DMS153 treated with DMSO at 0.1 percent for 48 hours (cell line): ENCODE data around the gene SLC28A3.
A peak's percentile ranks its signal among the peaks of the same experiment; 100 is the strongest.

Experiments
- DNase-seq: peaks from one replicate; lab custom pipeline; 2025; ENCODE audit not compliant: unreplicated experiment; lab: John Stamatoyannopoulos, UW

SLC28A3 gene

DNA sequence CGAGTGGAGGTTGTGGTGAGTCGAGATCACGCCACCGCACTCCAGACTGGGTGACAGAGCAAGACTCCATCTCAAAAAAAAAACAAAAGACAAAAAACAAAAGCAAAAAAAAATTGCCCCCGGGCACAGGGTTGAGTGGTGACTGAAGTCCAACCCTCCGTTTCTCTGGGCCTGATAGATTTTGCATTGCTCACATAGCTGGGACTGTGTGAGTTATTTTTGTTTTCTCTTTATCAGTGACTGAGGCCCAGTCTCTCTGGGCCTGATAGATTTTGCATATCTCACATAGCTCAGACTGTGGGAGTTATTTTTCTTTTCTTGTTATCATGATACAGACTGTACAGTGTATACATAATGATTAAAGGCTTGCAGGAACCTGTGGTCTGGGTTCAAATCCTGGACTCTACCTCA, 2.6 kb upstream of the SLC28A3 start:
- DNase-seq: no peak

DNA sequence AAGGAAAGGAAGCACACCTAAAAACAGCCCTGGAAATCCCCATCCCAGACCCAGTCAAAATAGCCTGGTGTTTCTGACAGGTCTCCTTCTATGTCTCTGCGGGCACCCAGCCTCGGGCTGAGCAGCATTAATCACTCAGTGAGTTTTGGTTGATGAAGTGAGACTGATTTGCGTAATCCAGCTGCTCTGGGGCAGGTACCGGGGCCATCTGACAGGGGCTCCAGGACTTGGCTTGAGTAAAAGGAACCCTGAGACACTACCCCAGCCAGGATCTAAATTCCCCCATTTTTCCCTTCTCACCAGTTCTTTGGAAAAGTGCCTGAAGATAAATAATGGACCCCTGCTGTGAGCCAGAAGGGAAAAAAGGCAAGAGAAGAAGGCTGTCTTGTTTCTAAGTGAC, 596 bp downstream of the SLC28A3 start:
- DNase-seq: no peak

- DNase-seq: no peak
Measured at GRCh38 chr9:84339503-84339902, 1.1 kb downstream of the SLC28A3 start.

- DNase-seq: no peak
Measured at GRCh38 chr9:84338792-84339191, 1.8 kb downstream of the SLC28A3 start.

DNA sequence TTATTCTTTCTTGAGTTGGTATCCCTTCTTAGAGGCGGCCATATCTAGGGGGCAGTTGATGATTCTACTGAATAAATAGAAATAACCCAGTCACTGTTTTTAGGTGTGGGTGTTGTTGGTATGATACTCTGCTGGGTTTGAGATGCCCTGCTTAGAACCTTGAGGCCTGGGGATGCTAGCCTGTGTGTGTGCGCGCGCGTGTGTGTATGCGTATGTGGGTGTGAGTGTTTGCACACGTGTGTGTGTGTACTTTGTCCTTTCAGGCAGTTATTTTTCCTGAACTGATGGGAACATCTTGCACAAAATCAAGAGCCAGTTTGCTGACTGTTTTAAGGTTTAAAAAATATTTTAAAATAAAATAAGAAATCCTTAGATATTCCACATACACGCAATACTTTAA, 3.3 kb downstream of the SLC28A3 start:
- no peak for DNase-seq

GRCh38 chr9:84331119-84331809, 9.3 kb downstream of the SLC28A3 start:
- no peak for DNase-seq

DNA sequence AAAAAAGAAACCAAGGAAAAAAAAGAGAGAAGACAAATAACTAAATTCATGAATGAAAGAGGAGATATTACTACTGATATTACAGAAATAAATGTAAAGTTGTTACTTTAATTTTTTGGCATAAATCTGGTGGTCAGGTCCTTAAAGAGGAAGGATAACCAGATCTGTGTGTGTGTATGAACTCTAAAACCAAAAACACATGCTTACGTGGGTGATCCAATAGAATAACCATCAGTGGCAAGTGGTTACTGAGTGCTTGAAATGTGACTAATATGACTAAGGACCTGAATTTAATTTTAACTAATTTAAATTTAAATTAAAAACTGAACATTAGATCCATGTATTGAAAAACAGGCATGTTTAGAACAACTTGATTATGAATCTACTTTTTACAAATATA, 10.3 kb downstream of the SLC28A3 start:
- DNase-seq: no peak

DNA sequence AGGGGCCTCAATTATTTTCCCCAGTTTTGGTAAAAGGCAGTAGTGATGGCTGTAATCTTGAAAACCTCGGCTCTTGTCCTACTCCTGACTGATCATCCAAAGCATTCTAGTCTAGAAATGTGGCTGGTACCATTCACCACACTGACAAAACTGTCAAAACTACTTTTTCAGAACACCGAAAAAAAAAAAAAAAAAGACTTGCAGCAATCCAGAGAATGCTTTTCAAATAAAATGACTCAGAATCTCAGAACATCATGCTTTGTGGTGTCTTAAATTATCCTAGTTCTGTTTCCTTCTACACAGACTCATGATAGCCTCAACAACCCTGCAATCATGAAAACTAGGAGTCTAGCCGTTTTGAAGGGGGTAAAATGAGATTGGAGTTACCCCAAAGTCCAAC, 13.4 kb downstream of the SLC28A3 start:
- no peak for DNase-seq

DNA sequence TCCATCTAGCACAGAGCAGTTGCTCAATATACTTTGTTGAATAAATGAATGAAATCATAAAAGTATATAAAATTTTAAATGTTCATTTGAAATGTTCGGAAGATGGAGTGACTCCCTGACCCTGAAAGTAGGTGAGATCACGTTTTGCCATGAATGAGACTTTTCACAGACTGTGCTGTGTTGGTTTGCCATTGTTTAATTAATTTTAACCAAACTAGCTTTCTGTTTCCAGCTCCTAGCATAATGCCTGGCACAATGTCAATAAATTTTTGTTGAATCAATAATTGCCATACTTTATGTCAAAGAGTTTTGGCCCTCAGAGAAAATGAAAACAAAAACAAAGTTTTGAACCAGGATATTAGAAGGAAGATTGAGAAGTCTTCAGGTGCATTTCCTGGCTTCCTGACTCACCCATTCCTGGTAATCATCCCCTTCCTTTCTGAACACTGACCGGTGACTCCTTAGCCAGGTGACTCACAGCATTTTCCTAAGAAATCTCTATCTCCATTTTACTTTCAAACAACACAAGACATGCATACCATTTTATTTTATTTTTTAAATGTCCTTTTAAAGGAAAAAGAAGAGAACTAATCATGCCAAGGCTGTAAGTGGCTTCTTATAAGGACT, 15.1 kb downstream of the SLC28A3 start:
- no peak for DNase-seq

- no peak for DNase-seq
Measured at GRCh38 chr9:84324811-84325210, 15.7 kb downstream of the SLC28A3 start.

- DNase-seq: no peak
Measured at GRCh38 chr9:84323858-84324257, 16.7 kb downstream of the SLC28A3 start.

- no peak for DNase-seq
Measured at GRCh38 chr9:84322828-84323227, 17.7 kb downstream of the SLC28A3 start.

DNA sequence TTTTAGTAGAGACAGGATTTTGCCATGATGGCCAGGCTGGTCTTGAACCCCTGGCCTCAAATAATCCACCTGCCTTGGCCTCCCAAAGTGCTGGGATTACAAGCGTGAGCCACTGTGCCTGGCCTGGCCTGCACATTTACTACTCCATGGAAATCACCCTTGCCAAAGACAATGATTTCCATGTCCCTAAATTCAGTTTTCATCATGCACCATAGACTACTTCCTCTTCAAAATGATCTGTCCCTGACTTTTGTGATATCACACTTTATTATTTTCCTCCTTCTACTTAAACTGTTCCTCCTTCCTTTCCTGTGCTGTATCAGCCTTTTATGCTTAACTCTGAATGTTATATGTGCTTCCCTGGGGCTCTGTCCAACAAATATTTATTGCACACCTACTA, 20.3 kb downstream of the SLC28A3 start:
- DNase-seq: no peak

GRCh38 chr9:84319632-84320031, 20.9 kb downstream of the SLC28A3 start:
- DNase-seq: no peak

DNA sequence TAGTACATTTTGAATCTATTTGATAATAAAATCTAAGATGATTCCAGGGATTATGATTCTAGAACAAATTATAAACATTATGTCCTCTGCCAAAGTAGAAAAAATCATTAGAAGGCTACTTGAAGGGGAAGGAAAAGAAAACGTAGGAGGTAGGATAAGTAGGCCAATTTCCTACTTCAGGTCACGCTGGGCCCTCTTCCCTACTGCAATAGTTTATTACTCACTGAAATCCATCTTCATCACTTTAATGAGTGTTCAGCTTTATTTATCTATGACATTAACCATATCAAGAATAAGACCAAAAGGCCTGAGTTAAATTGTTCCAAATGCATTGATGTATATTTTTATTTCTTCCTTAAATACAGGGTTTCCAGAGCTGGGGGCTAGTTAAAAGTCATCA, 21.6 kb downstream of the SLC28A3 start:
- DNase-seq: no peak

DNA sequence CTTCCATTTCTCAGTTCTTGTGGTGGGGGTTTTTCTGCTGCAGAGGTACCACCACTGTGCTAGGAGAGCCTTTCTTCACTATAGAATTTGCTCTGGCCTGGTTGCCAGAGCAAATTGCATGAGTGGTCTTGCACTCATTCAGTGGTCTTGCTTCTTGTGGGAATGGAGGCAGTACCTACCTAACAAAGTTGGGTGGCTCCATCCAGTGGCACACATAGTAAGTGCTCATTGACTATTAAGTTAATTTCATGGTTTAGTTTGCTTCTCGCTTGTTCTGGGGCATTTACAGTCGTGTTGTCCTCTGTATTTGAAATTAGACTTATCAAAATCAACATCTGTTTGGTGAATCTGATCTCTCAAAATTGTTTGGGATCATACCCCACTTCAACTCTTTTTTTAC, 23.0 kb downstream of the SLC28A3 start:
- no peak for DNase-seq

- peak; percentile 40 for DNase-seq
Measured at GRCh38 chr9:84315278-84315877, 25.2 kb downstream of the SLC28A3 start.

- DNase-seq: no peak
Measured at GRCh38 chr9:84314306-84314705, 26.3 kb downstream of the SLC28A3 start.

- DNase-seq: peak; percentile 3
Measured at GRCh38 chr9:84310883-84311282, 29.7 kb downstream of the SLC28A3 start.

DNA sequence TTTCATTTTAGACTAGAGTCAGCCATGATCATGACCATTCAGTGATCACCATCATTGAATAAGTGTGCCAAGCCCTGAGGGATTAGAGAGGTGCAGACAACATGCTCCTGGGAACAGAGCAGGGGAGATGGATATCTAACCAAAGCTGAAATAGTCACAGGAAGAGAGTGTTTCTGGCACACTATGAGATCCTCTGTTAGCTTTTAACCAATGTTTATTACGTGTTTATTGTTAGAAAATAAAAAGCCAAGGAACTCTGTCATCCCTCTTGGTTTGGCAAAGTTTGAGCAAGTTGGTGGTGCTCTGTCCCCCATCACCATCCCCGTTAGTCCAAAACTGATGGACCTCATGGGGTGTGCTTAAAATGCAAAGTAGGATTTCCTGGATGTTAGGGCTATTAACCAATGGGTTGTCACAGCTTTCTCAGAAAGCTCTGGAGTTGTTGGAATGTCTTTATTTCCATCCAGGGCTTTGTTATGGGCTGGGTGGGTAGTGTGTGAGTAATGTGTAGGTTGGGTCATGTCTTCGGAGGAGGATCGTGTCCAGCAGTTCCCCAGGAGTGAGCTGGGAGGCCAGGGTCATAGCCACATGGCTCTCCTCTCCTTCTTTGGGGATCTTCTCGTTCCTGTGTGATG, 34.9 kb downstream of the SLC28A3 start:
- no peak for DNase-seq

GRCh38 chr9:84304166-84304565, 36.4 kb downstream of the SLC28A3 start:
- no peak for DNase-seq

DNA sequence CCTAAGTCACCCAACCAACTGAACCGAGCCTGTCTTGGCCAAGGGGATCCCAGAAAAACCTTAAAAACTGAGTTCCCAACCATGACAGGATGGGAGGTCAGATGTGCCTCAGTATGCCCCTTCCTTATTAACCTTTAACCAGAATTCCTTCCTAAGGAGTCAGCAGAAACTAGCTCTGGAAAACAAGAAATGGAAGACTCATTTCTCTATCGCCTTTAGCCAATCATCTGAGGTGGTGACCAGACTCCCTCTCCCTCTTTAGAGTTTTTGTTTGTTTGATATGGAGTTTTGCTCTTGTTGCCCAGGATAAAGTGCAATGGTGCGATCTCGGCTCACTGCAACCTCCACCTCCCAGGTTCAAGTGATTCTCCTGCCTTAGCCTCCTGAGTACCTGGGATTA, 37.5 kb downstream of the SLC28A3 start:
- no peak for DNase-seq
